ENCODE results near the gene MRPS12.

DNA sequence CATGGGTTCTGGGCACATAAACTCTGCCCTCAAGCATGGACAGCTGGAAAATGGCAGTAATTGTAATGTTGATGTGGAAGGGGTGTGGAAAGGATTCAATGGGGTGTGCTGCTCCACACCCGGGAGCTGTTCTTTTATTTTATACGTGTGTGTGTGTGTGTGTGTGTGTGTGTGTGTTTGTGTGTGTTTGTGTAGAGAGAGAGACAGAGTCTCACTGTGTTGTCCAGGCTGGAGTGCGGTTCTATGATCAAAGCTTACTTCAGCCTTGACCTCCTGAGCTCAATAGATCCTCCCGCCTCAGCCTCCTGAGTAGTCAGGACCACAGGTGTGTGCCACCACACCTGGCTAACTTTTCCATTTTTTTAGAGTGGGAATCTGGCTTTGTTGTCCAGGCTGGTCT, 2.8 kb downstream of the MRPS12 start:
- TF ChIP-seq CTCF (IDR thresholded peaks at IDR 0.05) (no peak), POLR2A (IDR thresholded peaks at IDR 0.05) (no peak)
